CD14-positive monocyte (primary cell): ENCODE results near the gene ACVR1. TPM values are rescaled to one million over a fixed set of nuclear protein-coding genes. Genes with fewer than 3 reads are reported as not detected.
A peak's percentile ranks its signal among the peaks of the same experiment; 100 is the strongest.

Experiments
- DNase-seq, 3 donors: peaks; one replicate each; pipeline ENCODE4 v3.0.0-alpha.2; 2011 to 2022
- H2AFZ ChIP-seq: 2 replicates; pipeline ENCODE4 v1.6.0; 2012; ENCODE audit warnings: mild to moderate bottlenecking, low read depth, low read length, inconsistent platforms; ENCODE audit not compliant: insufficient read depth, poor library complexity, severe bottlenecking
- H3K27ac ChIP-seq, 2 donors: 1 replicate in 1 of 2; 2 replicates in 1 of 2; pipeline ENCODE4 v1.5.1; 2012 to 2013; ENCODE audit warnings: low read length in 2 of 2, control low read depth in 1 of 2, inconsistent platforms in 1 of 2, low read depth in 1 of 2, mild to moderate bottlenecking in 1 of 2
- H3K27me3 ChIP-seq, 2 donors: one replicate each; pipeline versions ENCODE4 v1.6.0 to v1.6.1; 2011 to 2013; ENCODE audit warnings: low read length in 2 of 2; ENCODE audit not compliant: control insufficient read depth in 2 of 2, insufficient read depth in 2 of 2
- H3K36me3 ChIP-seq, 2 donors: replicated peaks in 1 of 2; 1 replicate in 1 of 2; 2 replicates in 1 of 2; pipeline versions ENCODE4 v1.5.1 to v1.6.1; 2012 to 2013; ENCODE audit warnings: low read length in 2 of 2, control low read depth in 1 of 2, inconsistent platforms in 1 of 2, mild to moderate bottlenecking in 1 of 2; ENCODE audit not compliant: insufficient read depth in 2 of 2, control insufficient read depth in 1 of 2
- H3K4me1 ChIP-seq, 2 donors: 1 replicate in 1 of 2; 2 replicates in 1 of 2; pipeline versions ENCODE4 v1.5.1 to v1.6.1; 2012 to 2013; ENCODE audit warnings: low read length in 2 of 2, control low read depth in 1 of 2, inconsistent platforms in 1 of 2, mild to moderate bottlenecking in 1 of 2, moderate library complexity in 1 of 2; ENCODE audit not compliant: insufficient read depth in 2 of 2, control insufficient read depth in 1 of 2
- H3K4me2 ChIP-seq: replicated peaks from 2 replicates; pipeline ENCODE3; 2012; ENCODE audit warnings: low read length, moderate library complexity, mild to moderate bottlenecking; ENCODE audit not compliant: poor library complexity, severe bottlenecking; ENCODE audit errors: extremely low read depth
- H3K4me3 ChIP-seq, 3 experiments: fragments of 200-600 bp in 1 of 3; sonication (generic) in 1 of 3; replicated peaks in 1 of 3; 1 replicate in 2 of 3; 2 replicates in 1 of 3; pipeline ENCODE4 v1.5.1; 2011 to 2013; ENCODE audit warnings: low read length in 3 of 3, mild to moderate bottlenecking in 3 of 3, control low read depth in 2 of 3, low read depth in 2 of 3, inconsistent platforms in 1 of 3, moderate library complexity in 1 of 3
- H3K79me2 ChIP-seq: 2 replicates; pipeline ENCODE4 v1.6.0; 2012; ENCODE audit warnings: mild to moderate bottlenecking, control low read depth, inconsistent platforms, low read length, moderate library complexity; ENCODE audit not compliant: insufficient read depth
- H3K9ac ChIP-seq: 2 replicates; pipeline ENCODE4 v1.6.0; 2017; ENCODE audit warnings: low read length, mild to moderate bottlenecking; ENCODE audit not compliant: insufficient read depth, poor library complexity, severe bottlenecking
- H3K9me3 ChIP-seq, 2 donors: replicated peaks in 1 of 2; 1 replicate in 1 of 2; 2 replicates in 1 of 2; pipeline versions ENCODE4 v1.5.1 to v1.6.1; 2012 to 2013; ENCODE audit warnings: low read length in 2 of 2, control low read depth in 1 of 2; ENCODE audit not compliant: control insufficient read depth in 1 of 2, insufficient read depth in 1 of 2
- H4K20me1 ChIP-seq: 2 replicates; pipeline ENCODE4 v1.6.0; 2012; ENCODE audit warnings: mild to moderate bottlenecking, low read length, control low read depth, moderate library complexity; ENCODE audit not compliant: insufficient read depth
- H3K27ac Mint-ChIP-seq, 7 donors: one replicate each; pipeline ENCODE4 v1.8.0; 2020; ENCODE audit warnings: mild to moderate bottlenecking in 7 of 7, mixed read lengths in 7 of 7, moderate library complexity in 6 of 7, inconsistent platforms in 2 of 7
- H3K27me3 Mint-ChIP-seq, 3 donors: one replicate each; pipeline ENCODE4 v1.8.0; 2021 to 2022; ENCODE audit warnings: low read depth in 3 of 3, mild to moderate bottlenecking in 3 of 3, mixed read lengths in 3 of 3, moderate library complexity in 3 of 3, inconsistent platforms in 1 of 3
- H3K36me3 Mint-ChIP-seq, 2 donors: one replicate each; pipeline ENCODE4 v1.8.0; 2020; ENCODE audit warnings: mixed read lengths in 2 of 2, inconsistent platforms in 1 of 2, mild to moderate bottlenecking in 1 of 2
- H3K4me1 Mint-ChIP-seq: one replicate; pipeline ENCODE4 v1.8.0; 2020; ENCODE audit warnings: mild to moderate bottlenecking, mixed read lengths
- H3K4me3 Mint-ChIP-seq, 2 donors: one replicate each; pipeline ENCODE4 v1.8.0; 2020; ENCODE audit warnings: mild to moderate bottlenecking in 2 of 2, mixed read lengths in 2 of 2, moderate library complexity in 1 of 2
- H3K9me3 Mint-ChIP-seq, 7 donors: one replicate each; pipeline ENCODE4 v1.8.0; 2020 to 2022; ENCODE audit warnings: mixed read lengths in 7 of 7, mild to moderate bottlenecking in 6 of 7, moderate library complexity in 6 of 7, inconsistent platforms in 2 of 7
- CTCF ChIP-seq: fragments of 200-600 bp; IDR thresholded peaks from one replicate; pipeline ENCODE4 v1.8.0; 2022; ENCODE audit warnings: antibody characterized with exemption, mild to moderate bottlenecking
- WGBS: methylation state at CpG from one replicate; pipeline ENCODE4 v1.1.5; 2013; ENCODE audit warnings: missing lambda C conversion rate; ENCODE audit not compliant: insufficient coverage; 5-methylcytosine and 5-hydroxymethylcytosine counted together
- intact Hi-C, 2 donors: fragments of 100-400 bp; cut with micrococcal nuclease; formaldehyde crosslinking; loops; one replicate each; pipeline versions ENCODE4 v1.15.0 to v1.15.1; 2023
- polyA plus RNA-seq, 3 donors: library from polyadenylated mRNA; depleted of rRNA in 1 of 3; unstranded in 2 of 3; stranded (reverse) in 1 of 3; fragments of 300-500 nt in 2 of 3; fragments of >200 nt in 1 of 3; fragmentation: Illumina TruSeq in 2 of 3; gene quantifications; 1 replicate in 2 of 3; 2 replicates in 1 of 3; pipeline ENCODE4 v1.2.3, GENCODE V29; 2012 to 2021

ACVR1 gene
- polyA plus RNA-seq, 3 donors: 2.8 to 13.4 (median 4.9) TPM

DNA sequence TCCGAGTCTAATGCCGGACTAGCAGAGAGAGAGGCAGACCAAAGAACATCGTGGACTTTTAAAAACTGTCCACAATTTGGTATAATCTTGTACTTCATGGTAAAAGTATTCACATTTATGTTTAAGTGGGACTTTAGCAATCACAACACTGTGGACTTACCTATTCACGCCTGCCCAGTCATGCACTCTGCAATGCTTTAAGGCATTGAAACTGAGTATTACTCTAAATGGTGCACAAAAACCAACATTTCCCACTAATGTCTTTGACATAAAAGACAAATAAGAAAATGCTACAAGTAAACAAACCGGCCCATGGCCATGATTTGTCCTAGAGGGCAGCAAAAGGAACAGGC is 91.3 kb downstream of the ACVR1 start:
- no peak overlapping the region for H3K4me3 Mint-ChIP-seq

DNA sequence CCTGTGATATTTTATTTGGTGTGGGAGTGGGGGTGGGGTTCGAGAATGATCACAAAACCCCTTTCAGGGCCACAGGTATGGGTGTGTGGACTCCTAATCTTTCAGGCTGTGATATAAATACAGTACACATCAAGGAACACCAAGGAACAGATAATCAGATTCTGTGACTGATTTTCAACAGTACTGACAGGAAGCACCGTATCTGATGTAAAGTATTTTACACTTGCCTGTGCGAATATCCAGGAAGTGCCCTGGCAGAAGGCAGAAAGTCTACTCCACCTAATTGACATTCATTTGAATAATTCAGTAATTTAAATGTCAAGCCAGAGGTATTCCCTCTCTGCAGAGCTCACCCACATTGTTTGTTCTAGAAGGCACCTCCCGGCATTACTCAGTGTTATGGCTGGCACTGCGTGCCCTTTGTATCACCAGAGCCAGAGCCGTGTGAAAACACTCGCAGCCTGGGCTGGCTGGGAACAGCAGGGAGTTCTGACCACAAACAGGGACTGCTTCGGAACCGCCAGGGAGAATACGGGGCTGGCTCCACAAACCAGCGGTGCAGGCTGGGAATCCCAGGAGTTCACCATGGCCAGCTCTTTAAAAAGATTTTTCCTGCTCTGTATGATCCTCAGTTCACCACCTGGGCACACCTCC is 91.8 kb downstream of the ACVR1 start:
- no peaks in the 10 kb centered on the region for H3K79me2 ChIP-seq
- TF ChIP-seq CTCF: no peak
- peak overlapping the region in 1 of 7 donors; percentile 34 for H3K27ac Mint-ChIP-seq
- H3K36me3 Mint-ChIP-seq: peaks cover 13 to 14% of the 10 kb centered on the region in 2 donors
- no peak for DNase-seq
- peaks cover 8 to 19% of the 10 kb centered on the region in 2 donors for H3K36me3 ChIP-seq
- H3K4me1 Mint-ChIP-seq: no peaks in the 10 kb centered on the region
- H3K4me2 ChIP-seq: no peak overlapping the region
- H3K9ac ChIP-seq: no peak overlapping the region
- no peaks in the 10 kb centered on the region for H3K4me1 ChIP-seq
- H3K27ac ChIP-seq: no peak overlapping the region
- no peaks in the 10 kb centered on the region for H3K9me3 Mint-ChIP-seq
- no peak overlapping the region for H2AFZ ChIP-seq
- no peak overlapping the region for H3K4me3 ChIP-seq
- intact Hi-C loops: no loop called here
- over 99% methylated on average over 8 of the region's 11 CpGs for WGBS
- no peaks in the 10 kb centered on the region for H3K27me3 Mint-ChIP-seq
- no peak overlapping the region for H3K4me3 Mint-ChIP-seq
- no peaks in the 10 kb centered on the region for H3K9me3 ChIP-seq
- peaks cover 4% of the 10 kb centered on the region for H4K20me1 ChIP-seq
- H3K27me3 ChIP-seq: no peaks in the 10 kb centered on the region

More for the DNA sequence above, 91.3 kb downstream of the ACVR1 start:
- no peaks in the 10 kb centered on the region for H3K27me3 Mint-ChIP-seq
- no CpG with 5 or more reads among the region's 5 CpGs for WGBS
- Histone ChIP-seq H3K36me3 (peaks cover 5 to 15% of the 10 kb centered on the region in 2 donors), H3K9me3 (no peaks in the 10 kb centered on the region), H2AFZ (no peak overlapping the region), H3K4me3 (no peak overlapping the region), H4K20me1 (peaks cover 4% of the 10 kb centered on the region), H3K4me2 (no peak overlapping the region), H3K27ac (no peak overlapping the region), H3K9ac (no peak overlapping the region), H3K27me3 (no peaks in the 10 kb centered on the region), H3K79me2 (no peaks in the 10 kb centered on the region), H3K4me1 (no peaks in the 10 kb centered on the region)
- H3K4me1 Mint-ChIP-seq: no peaks in the 10 kb centered on the region
- intact Hi-C loops: no loop called here
- no peak overlapping the region for H3K27ac Mint-ChIP-seq
- no peak for TF ChIP-seq CTCF
- H3K9me3 Mint-ChIP-seq: no peaks in the 10 kb centered on the region
- peaks cover 9% of the 10 kb centered on the region in 2 donors for H3K36me3 Mint-ChIP-seq
- no peak for DNase-seq
